Measurements from ENCODE around the gene LIG4.

- TF ChIP-seq, protein P1, sequence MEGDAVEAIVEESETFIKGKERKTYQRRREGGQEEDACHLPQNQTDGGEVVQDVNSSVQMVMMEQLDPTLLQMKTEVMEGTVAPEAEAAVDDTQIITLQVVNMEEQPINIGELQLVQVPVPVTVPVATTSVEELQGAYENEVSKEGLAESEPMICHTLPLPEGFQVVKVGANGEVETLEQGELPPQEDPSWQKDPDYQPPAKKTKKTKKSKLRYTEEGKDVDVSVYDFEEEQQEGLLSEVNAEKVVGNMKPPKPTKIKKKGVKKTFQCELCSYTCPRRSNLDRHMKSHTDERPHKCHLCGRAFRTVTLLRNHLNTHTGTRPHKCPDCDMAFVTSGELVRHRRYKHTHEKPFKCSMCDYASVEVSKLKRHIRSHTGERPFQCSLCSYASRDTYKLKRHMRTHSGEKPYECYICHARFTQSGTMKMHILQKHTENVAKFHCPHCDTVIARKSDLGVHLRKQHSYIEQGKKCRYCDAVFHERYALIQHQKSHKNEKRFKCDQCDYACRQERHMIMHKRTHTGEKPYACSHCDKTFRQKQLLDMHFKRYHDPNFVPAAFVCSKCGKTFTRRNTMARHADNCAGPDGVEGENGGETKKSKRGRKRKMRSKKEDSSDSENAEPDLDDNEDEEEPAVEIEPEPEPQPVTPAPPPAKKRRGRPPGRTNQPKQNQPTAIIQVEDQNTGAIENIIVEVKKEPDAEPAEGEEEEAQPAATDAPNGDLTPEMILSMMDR (IDR thresholded peaks at IDR 0.05) = no peak
- TF ChIP-seq POLR2A (IDR thresholded peaks at IDR 0.05) = no peak
These were observed 14.4 kb downstream of the LIG4 start for GRCh38 chr13:108200781-108201398.

Data from thyroid gland (tissue), 4 donors.